Measurements from ENCODE around the gene CDRT15L2.
"Not testable (repeated sequence)": the region's sequence is repeated elsewhere in the genome, so short reads cannot be mapped to it uniquely, and the experiment has no call there.

CDRT15L2 gene

DNA sequence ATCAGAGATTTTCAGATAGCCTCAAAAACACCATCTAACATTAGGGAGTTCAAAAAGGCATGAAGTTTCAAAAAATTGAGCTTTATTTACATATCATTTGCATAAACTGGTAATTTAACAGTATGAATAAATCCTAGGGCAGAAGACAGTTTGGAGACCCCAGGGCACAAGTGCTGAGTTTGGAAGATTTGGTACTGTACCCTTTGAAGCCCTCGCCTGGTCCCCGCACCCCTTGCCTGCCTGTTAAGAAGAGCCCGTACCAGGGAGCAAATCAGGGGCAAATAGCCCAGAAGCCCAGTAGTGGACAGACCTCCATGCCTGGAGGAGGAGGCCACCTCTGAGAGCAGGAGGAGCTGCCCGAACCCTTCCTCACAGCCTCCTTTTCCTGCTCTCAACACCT lies 24.8 kb upstream of the CDRT15L2 start:
- H3K9ac ChIP-seq (ENCODE audit: low read length in 5 of 5): not testable (repeated sequence)

DNA sequence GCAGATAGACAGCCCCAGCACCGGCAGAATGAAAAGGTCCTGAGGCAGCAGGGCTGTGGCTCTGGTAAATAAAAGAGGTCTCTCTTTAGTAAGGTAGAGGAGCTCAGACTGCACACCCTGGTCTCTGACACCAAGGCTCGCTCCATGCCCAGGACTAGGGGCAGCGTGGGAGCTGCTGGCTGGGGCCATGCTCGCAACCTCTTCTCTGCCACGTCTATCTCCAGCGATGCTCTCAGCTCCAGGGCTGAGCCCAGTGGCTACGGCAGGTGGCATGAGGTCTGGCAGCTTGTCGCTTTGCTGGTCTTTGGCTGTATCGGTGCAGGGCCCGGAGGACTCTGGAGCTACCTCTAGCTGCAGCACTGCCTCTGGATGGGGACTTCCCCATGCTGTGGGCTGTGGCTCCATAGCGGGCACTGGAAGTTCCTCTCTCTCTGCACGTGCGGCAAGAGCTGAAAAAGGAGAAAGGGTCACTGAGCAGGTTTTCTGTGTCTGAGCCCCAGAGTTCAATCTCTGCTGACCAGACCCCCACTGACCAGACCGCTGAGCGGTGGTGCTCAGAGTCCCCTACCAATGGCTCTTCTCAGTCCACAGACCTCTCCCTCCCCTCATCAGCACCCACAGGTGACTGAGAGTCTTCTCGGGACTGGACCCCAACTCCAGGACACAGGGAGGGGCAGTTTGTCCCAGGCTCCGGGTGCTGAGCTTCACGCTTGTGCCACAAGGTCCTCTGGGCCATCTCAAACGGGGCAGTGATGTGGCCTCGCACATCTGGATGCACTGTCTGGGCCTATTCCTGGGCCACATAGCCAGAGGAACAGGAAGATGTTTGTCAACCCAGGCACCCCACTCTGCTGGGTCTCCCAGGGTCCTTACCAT lies 24.2 kb upstream of the CDRT15L2 start:
- H3K4me3 ChIP-seq (ENCODE audit: low read depth in 1 of 5, low read length in 5 of 5); H3K9ac ChIP-seq (ENCODE audit: low read length in 5 of 5); H3K36me3 ChIP-seq (ENCODE audit: control insufficient read depth in 5 of 5, insufficient read depth in 5 of 5, low read length in 5 of 5); H3K27ac ChIP-seq (ENCODE audit: low read depth, low read length); H3K4me1 ChIP-seq (ENCODE audit: control insufficient read depth in 5 of 5, insufficient read depth in 5 of 5, low read length in 5 of 5); H3K9me3 ChIP-seq (ENCODE audit: control insufficient read depth in 5 of 5, low read length in 5 of 5); H3K27me3 ChIP-seq (ENCODE audit: control insufficient read depth in 5 of 5, insufficient read depth in 4 of 5, low read length in 5 of 5): not testable (repeated sequence)

More for the DNA sequence above, 24.8 kb upstream of the CDRT15L2 start:
- not testable (repeated sequence) for H3K4me3 ChIP-seq (ENCODE audit: low read depth in 1 of 5, low read length in 5 of 5); H3K9me3 ChIP-seq (ENCODE audit: control insufficient read depth in 5 of 5, low read length in 5 of 5); H3K4me1 ChIP-seq (ENCODE audit: control insufficient read depth in 5 of 5, insufficient read depth in 5 of 5, low read length in 5 of 5); H3K27ac ChIP-seq (ENCODE audit: low read depth, low read length); H3K27me3 ChIP-seq (ENCODE audit: control insufficient read depth in 5 of 5, insufficient read depth in 4 of 5, low read length in 5 of 5); H3K36me3 ChIP-seq (ENCODE audit: control insufficient read depth in 5 of 5, insufficient read depth in 5 of 5, low read length in 5 of 5)

DNA sequence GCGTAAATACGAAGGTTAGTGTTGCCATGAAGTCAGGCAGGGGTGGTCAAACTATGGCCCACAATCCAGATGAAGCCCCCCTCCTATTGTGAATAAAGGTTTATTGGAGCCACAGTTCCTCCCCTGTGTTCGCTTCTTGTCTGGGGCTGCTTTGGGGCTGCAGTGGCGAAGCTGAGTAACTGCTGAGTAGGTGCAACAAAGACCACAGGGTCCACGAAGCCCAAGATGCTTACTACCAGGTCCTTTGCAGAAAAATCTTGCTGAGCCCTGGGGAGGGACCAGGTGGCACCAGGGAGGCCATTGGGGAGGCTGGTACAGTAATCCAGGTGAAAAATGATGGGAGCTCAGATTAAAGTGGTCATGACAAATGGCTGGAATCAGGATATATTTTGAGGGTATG lies 21.4 kb upstream of the CDRT15L2 start:
- H3K4me1 ChIP-seq (ENCODE audit: control insufficient read depth in 5 of 5, insufficient read depth in 5 of 5, low read length in 5 of 5): not testable (repeated sequence)

DNA sequence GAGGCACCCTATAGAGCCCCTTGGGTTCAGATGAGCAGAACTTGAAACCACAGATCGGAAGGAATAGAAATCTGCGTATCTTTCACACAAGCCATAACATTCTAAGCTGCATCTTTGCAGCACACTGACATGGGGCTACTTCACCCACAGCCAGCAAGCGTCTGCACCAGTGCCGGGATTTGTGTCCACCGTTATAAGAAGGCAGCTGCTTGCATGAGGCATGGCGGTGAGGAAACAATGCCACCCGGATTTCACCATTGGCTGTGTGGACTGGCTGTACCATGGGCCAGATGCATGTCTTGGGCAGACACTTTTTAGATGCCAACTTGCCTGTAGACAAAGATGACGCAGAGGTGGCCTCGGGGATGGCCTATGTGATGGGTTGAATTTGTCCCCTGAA lies 20.5 kb upstream of the CDRT15L2 start:
- H3K9me3 ChIP-seq (ENCODE audit: control insufficient read depth in 5 of 5, low read length in 5 of 5); H3K27me3 ChIP-seq (ENCODE audit: control insufficient read depth in 5 of 5, insufficient read depth in 4 of 5, low read length in 5 of 5); H3K4me1 ChIP-seq (ENCODE audit: control insufficient read depth in 5 of 5, insufficient read depth in 5 of 5, low read length in 5 of 5); H3K9ac ChIP-seq (ENCODE audit: low read length in 5 of 5); H3K36me3 ChIP-seq (ENCODE audit: control insufficient read depth in 5 of 5, insufficient read depth in 5 of 5, low read length in 5 of 5); H3K4me3 ChIP-seq (ENCODE audit: low read depth in 1 of 5, low read length in 5 of 5); H3K27ac ChIP-seq (ENCODE audit: low read depth, low read length): not testable (repeated sequence)

More for the DNA sequence above, 21.4 kb upstream of the CDRT15L2 start:
- not testable (repeated sequence) for H3K9me3 ChIP-seq (ENCODE audit: control insufficient read depth in 5 of 5, low read length in 5 of 5); H3K27ac ChIP-seq (ENCODE audit: low read depth, low read length); H3K27me3 ChIP-seq (ENCODE audit: control insufficient read depth in 5 of 5, insufficient read depth in 4 of 5, low read length in 5 of 5); H3K36me3 ChIP-seq (ENCODE audit: control insufficient read depth in 5 of 5, insufficient read depth in 5 of 5, low read length in 5 of 5); H3K4me3 ChIP-seq (ENCODE audit: low read depth in 1 of 5, low read length in 5 of 5); H3K9ac ChIP-seq (ENCODE audit: low read length in 5 of 5)

DNA sequence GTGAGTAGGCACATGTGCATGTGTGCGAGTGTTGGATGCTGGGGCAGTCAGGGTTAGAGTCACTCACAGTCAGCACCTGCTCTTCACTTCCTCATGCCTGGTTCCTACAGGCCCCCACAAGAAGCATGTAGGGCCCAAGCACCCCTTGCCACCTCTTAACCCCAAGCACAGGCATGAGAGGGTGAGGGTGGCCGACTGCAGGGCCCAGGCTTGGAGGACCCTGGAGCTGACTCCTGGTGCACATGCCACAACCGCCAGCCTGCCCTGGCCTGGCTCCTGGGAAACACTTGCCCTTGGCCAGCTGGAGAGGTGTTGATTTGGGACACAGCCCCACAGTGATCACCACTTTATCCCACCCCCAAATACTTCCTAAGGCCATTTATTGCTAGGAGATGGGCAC lies 16.9 kb upstream of the CDRT15L2 start:
- Histone ChIP-seq H3K27ac (ENCODE audit: low read depth, low read length) (no peak overlapping the region), H3K4me1 (ENCODE audit: control insufficient read depth in 5 of 5, insufficient read depth in 5 of 5, low read length in 5 of 5) (no peaks in the 10 kb centered on the region), H3K9ac (ENCODE audit: low read length in 5 of 5) (no peak overlapping the region)

DNA sequence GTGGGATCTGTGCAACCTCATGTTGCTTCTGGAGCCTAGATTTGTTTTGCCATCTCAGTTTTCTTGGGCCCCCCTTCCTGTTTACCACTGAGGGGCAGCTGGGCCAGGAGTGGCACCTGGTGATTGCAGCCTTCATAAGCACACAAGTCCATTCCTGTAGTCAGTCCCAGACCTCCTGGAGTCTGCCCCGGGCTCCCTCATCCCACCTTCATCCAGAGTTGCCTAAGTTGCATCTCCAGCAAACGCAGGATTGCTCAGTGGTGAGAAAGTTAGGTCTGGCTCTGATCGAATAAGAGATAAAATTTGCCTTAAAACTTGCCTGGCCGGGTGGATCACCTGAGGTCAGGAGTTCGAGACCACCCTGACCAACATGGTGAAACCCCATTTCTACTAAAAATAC lies 14.3 kb upstream of the CDRT15L2 start:
- not testable (repeated sequence) for H3K27ac ChIP-seq (ENCODE audit: low read depth, low read length); H3K4me1 ChIP-seq (ENCODE audit: control insufficient read depth in 5 of 5, insufficient read depth in 5 of 5, low read length in 5 of 5); H3K27me3 ChIP-seq (ENCODE audit: control insufficient read depth in 5 of 5, insufficient read depth in 4 of 5, low read length in 5 of 5); H3K9me3 ChIP-seq (ENCODE audit: control insufficient read depth in 5 of 5, low read length in 5 of 5); H3K36me3 ChIP-seq (ENCODE audit: control insufficient read depth in 5 of 5, insufficient read depth in 5 of 5, low read length in 5 of 5); H3K9ac ChIP-seq (ENCODE audit: low read length in 5 of 5); H3K4me3 ChIP-seq (ENCODE audit: low read depth in 1 of 5, low read length in 5 of 5)

More for the DNA sequence above, 16.9 kb upstream of the CDRT15L2 start:
- no peaks in the 10 kb centered on the region for H3K36me3 ChIP-seq (ENCODE audit: control insufficient read depth in 5 of 5, insufficient read depth in 5 of 5, low read length in 5 of 5)
- H3K4me3 ChIP-seq (ENCODE audit: low read depth in 1 of 5, low read length in 5 of 5): no peak overlapping the region
- no peaks in the 10 kb centered on the region for H3K27me3 ChIP-seq (ENCODE audit: control insufficient read depth in 5 of 5, insufficient read depth in 4 of 5, low read length in 5 of 5)
- peaks cover 0 to 5% (median 0%) of the 10 kb centered on the region in 5 donors for H3K9me3 ChIP-seq (ENCODE audit: control insufficient read depth in 5 of 5, low read length in 5 of 5)

DNA sequence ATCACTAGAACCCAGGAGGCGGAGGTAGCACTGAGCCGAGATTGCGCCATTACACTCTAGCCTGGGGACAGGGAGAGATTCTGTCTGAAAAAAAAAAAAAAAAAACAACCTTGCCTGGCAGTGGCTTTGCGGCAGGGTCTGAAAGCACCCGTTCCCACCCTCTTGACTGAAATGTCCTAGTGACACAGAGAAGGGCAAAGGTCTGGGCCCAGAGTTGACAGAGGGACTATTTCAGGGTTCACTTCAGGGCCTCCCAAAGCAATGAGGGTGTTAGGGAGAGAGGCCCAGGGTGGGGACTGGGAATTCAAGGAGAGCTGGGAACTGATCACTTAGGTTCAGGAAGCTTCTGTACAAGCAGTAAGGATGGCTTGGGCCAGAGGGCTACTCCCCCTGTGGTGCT lies 13.8 kb upstream of the CDRT15L2 start:
- Histone ChIP-seq H3K27ac (ENCODE audit: low read depth, low read length) (no peak overlapping the region), H3K9ac (ENCODE audit: low read length in 5 of 5) (no peak overlapping the region), H3K4me3 (ENCODE audit: low read depth in 1 of 5, low read length in 5 of 5) (no peak overlapping the region), H3K4me1 (ENCODE audit: control insufficient read depth in 5 of 5, insufficient read depth in 5 of 5, low read length in 5 of 5) (no peaks in the 10 kb centered on the region), H3K36me3 (ENCODE audit: control insufficient read depth in 5 of 5, insufficient read depth in 5 of 5, low read length in 5 of 5) (no peaks in the 10 kb centered on the region), H3K27me3 (ENCODE audit: control insufficient read depth in 5 of 5, insufficient read depth in 4 of 5, low read length in 5 of 5) (no peaks in the 10 kb centered on the region), H3K9me3 (ENCODE audit: control insufficient read depth in 5 of 5, low read length in 5 of 5) (peaks cover 0 to 5% (median 0%) of the 10 kb centered on the region in 5 donors)

DNA sequence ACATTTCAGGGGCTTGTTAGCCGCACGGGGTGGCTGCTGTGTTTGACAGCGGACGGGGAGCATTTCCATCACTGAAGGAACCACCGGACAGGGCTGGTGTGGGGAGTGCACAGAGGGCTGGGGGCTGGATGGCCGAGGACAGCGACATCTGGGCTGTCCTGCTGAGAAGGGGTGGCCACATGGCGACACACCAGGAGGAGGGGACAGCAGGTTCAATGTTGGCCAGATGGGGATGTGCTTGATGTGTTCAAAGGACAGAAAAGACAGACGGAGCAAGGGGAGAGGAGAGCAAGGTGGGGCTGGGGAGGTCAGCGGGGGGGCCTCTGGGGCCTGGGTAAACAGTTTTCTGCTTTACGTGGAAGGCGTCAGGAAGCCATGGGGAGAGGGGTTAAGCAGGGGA lies 12.8 kb upstream of the CDRT15L2 start:
- not testable (repeated sequence) for H3K9ac ChIP-seq (ENCODE audit: low read length in 5 of 5); H3K4me1 ChIP-seq (ENCODE audit: control insufficient read depth in 5 of 5, insufficient read depth in 5 of 5, low read length in 5 of 5); H3K9me3 ChIP-seq (ENCODE audit: control insufficient read depth in 5 of 5, low read length in 5 of 5); H3K4me3 ChIP-seq (ENCODE audit: low read depth in 1 of 5, low read length in 5 of 5); H3K27ac ChIP-seq (ENCODE audit: low read depth, low read length); H3K36me3 ChIP-seq (ENCODE audit: control insufficient read depth in 5 of 5, insufficient read depth in 5 of 5, low read length in 5 of 5); H3K27me3 ChIP-seq (ENCODE audit: control insufficient read depth in 5 of 5, insufficient read depth in 4 of 5, low read length in 5 of 5)

DNA sequence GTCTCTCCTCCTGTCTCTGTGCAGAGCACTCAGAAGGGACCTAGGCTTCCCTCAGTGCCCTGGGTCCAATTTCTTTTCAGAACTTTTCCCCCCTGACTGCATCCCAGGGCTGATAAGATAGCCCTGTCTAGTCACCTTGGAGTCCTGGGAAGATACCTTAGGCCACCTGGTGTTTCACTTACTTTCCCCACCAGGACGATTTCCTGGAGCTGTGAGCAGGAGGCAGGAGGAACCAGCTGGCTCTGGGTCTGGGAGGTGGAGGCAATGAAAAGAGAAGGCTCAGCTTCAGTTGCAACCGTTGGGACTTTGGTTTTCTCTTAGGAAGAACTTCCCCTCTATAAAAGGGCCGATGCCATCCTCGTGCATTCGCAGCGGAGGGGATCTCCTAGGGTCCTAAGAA lies 12.1 kb upstream of the CDRT15L2 start:
- H3K36me3 ChIP-seq (ENCODE audit: control insufficient read depth in 5 of 5, insufficient read depth in 5 of 5, low read length in 5 of 5); H3K9ac ChIP-seq (ENCODE audit: low read length in 5 of 5); H3K9me3 ChIP-seq (ENCODE audit: control insufficient read depth in 5 of 5, low read length in 5 of 5); H3K4me1 ChIP-seq (ENCODE audit: control insufficient read depth in 5 of 5, insufficient read depth in 5 of 5, low read length in 5 of 5); H3K27me3 ChIP-seq (ENCODE audit: control insufficient read depth in 5 of 5, insufficient read depth in 4 of 5, low read length in 5 of 5); H3K27ac ChIP-seq (ENCODE audit: low read depth, low read length); H3K4me3 ChIP-seq (ENCODE audit: low read depth in 1 of 5, low read length in 5 of 5): not testable (repeated sequence)

DNA sequence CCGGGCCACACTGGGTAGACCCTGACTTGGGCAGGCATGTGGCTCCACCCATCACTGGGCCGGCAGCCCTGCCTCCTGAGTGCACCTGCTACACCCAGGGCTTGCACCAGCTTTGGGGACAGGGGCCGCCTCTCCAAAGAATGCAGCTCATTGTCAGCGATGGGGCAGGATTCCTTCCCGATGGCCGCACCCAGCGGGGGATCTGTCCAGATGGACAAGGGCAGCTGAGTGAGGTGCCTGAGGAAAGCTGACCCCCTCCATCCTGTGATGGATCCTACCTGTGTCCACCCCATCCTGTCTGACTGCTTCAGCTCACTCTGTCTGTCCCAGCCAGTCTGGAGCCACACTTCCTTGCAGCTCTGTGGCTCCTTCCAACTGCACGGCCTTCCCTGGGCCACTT lies 10.9 kb upstream of the CDRT15L2 start:
- not testable (repeated sequence) for H3K4me3 ChIP-seq (ENCODE audit: low read depth in 1 of 5, low read length in 5 of 5); H3K27ac ChIP-seq (ENCODE audit: low read depth, low read length); H3K4me1 ChIP-seq (ENCODE audit: control insufficient read depth in 5 of 5, insufficient read depth in 5 of 5, low read length in 5 of 5); H3K9ac ChIP-seq (ENCODE audit: low read length in 5 of 5); H3K36me3 ChIP-seq (ENCODE audit: control insufficient read depth in 5 of 5, insufficient read depth in 5 of 5, low read length in 5 of 5); H3K9me3 ChIP-seq (ENCODE audit: control insufficient read depth in 5 of 5, low read length in 5 of 5); H3K27me3 ChIP-seq (ENCODE audit: control insufficient read depth in 5 of 5, insufficient read depth in 4 of 5, low read length in 5 of 5)

All from subcutaneous abdominal adipose tissue (tissue), 5 donors.